GM20000 (cell line): ENCODE data around the gene SCN1A.

Experiments
- DNase-seq: peaks from one replicate; pipeline ENCODE4 v3.0.0; 2012; ENCODE audit warnings: low spot score
- TF ChIP-seq, protein P1 (sequence below): IDR thresholded peaks from 2 replicates; pipeline ENCODE4 v1.5.1; 2012; ENCODE audit warnings: mild to moderate bottlenecking, control low read depth; ENCODE audit errors: extremely low read depth, missing control alignments

The SCN1A gene

DNA sequence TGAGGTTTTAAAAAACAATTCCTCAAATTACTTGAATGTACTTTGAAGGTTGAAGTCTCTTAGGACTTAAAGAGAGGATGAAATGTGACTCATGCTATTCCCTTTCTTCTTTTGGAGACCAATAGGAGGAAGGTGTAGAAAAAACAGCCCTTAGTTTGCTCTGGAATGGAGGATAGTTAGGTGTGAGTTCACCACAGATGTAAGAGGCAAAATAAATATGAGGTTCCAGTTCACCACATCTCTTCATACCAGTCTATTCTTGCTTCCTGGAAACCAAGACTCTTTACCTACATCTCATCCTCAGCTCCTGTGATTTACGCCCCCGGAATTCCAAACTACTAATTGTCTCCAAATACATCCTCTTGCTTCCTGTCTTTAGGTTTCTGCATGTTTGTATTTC is 96.8 kb downstream of the SCN1A start:
- no peak for DNase-seq
- TF ChIP-seq, protein P1, sequence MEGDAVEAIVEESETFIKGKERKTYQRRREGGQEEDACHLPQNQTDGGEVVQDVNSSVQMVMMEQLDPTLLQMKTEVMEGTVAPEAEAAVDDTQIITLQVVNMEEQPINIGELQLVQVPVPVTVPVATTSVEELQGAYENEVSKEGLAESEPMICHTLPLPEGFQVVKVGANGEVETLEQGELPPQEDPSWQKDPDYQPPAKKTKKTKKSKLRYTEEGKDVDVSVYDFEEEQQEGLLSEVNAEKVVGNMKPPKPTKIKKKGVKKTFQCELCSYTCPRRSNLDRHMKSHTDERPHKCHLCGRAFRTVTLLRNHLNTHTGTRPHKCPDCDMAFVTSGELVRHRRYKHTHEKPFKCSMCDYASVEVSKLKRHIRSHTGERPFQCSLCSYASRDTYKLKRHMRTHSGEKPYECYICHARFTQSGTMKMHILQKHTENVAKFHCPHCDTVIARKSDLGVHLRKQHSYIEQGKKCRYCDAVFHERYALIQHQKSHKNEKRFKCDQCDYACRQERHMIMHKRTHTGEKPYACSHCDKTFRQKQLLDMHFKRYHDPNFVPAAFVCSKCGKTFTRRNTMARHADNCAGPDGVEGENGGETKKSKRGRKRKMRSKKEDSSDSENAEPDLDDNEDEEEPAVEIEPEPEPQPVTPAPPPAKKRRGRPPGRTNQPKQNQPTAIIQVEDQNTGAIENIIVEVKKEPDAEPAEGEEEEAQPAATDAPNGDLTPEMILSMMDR = no peak

DNA sequence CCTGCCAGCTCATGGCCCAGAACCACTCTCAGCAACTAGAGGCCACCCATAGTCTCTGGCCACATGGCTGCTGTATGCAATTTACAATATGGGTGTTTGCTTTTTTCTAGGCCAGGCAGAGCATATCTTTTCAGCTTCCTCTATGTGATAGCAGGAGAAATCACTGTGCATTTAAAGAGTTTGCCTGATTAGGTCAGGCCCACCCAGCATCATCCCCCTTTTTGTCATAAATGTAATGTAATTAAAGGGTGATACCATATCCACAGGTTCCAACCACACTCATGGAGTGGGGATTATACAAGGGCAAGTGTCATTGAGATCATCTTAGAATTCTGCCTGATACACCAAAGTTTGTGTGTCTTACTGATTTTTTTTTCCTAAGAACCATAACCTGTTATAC is 102.5 kb downstream of the SCN1A start:
- TF ChIP-seq, protein P1 = no peak
- DNase-seq = no peak

DNA sequence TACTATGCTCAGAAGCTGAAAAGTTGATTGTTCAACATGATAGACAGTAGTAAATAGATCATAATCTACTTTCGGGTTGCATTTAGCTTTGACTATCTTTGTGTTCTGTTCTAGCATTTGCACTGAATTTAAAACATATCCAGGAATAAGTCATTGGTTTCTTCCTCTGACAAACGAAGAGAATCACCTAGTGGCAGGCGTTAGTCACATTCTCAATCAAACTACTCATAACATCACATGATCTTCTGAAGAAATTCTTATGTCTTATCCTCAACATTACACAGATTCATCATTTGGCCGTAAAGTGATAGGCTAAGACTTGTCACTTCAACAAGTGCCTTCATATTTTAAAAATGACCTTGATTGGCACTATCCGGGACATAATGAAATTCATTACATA is 110.6 kb downstream of the SCN1A start:
- DNase-seq = no peak
- TF ChIP-seq, protein P1 = no peak

DNA sequence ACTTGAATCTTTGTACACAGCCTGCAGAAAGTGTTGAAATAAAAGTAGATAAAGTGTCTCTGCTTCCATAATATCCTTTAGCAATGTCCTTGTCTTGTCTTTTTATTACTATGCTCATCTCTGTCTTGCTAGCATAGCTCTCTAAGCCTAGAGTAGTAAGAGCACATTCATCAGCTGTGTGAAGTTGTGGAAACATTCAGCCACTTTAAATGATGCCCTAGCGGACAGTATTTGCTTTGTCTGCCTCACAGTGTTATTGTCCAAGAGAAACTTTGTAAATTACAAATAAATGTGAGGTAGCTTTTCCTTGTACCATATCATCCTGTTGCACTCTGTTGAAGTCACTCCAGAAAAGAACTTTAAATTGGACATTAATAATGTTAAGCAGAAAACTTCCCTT is 113.9 kb downstream of the SCN1A start:
- DNase-seq = no peak
- TF ChIP-seq, protein P1 = no peak

DNA sequence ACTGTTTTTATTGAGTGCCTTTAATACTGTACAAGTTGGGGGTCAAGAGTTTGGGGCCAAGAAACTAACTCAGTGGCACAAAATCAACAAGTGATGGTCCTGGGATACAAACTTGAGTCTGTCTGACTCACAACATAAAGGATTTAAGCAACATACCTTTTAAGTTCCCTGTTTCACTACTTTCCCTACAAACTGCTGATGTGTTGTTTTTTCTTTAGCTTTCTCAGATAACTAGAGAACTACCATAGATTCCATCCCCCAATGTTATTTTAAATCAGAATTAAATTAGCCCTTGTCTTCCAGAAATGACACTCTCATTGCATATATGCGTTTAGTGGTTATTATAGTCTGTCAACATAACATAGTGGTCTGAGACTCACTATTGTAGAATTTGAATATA is 116.2 kb downstream of the SCN1A start:
- no peak for DNase-seq
- TF ChIP-seq, protein P1 = no peak

DNA sequence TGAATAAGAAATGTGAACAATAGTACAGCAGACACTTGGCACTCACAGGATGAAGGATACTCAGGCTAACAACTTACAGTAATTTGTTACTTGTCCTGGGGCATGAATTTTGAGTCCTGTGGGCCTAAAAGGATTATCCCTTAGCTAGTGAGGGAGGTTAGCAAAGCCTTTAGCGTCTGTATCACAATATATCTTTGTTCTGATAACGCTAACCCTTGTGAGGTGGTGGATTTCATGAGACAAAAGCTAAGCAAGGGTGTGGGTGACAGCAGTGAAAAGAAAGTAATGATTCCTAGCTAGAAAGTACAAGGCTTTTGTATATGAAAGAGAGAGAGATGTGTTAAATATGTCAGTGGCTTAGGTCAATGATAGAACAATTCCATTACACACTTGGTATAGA is 127.4 kb downstream of the SCN1A start:
- DNase-seq = no peak
- TF ChIP-seq, protein P1 = no peak

DNA sequence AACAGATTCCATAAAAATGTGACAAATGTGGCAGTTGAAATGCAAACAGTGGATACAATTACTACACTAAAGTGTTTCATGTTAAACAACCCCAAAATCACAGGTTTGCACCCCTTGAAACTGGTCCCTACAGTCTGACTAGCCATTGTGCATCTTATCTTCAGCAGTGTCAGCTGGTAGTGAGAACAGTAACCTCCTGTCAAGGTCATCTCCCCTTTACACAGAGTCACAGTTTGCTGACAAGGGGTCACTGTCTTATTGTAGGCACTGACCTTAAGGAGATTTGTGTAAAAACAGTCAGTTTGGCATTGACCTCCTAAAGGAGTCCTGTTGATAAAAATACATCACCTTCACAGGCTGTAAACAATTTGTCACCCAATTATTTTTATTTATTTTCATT is 137.0 kb downstream of the SCN1A start:
- TF ChIP-seq, protein P1 = no peak
- no peak for DNase-seq
